Measurements from ENCODE around the gene MPHOSPH9. TPM values are rescaled to one million over a fixed set of nuclear protein-coding genes. Genes with fewer than 3 reads are reported as not detected.

The MPHOSPH9 gene
- total RNA-seq, 1 donor from 2014 or later: 27.2 TPM

GRCh38 chr12:123127182-123127495 lies 105.8 kb downstream of the MPHOSPH9 start:
- Mint-ChIP-seq H3K4me3 (ENCODE audit: unreplicated experiment) (no peak overlapping the region), H3K27ac (ENCODE audit: unreplicated experiment) (peak overlapping the region; percentile 96), H3K36me3 (ENCODE audit: low read depth) (no peaks in the 10 kb centered on the region), H3K4me1 (ENCODE audit: low read depth) (peaks cover 38% of the 10 kb centered on the region), H3K9me3 (ENCODE audit: low read depth) (no peaks in the 10 kb centered on the region), H3K27me3 (ENCODE audit: low read depth) (no peaks in the 10 kb centered on the region)
- DNase-seq (ENCODE audit: low spot score): no peak
- TF ChIP-seq, protein P1, sequence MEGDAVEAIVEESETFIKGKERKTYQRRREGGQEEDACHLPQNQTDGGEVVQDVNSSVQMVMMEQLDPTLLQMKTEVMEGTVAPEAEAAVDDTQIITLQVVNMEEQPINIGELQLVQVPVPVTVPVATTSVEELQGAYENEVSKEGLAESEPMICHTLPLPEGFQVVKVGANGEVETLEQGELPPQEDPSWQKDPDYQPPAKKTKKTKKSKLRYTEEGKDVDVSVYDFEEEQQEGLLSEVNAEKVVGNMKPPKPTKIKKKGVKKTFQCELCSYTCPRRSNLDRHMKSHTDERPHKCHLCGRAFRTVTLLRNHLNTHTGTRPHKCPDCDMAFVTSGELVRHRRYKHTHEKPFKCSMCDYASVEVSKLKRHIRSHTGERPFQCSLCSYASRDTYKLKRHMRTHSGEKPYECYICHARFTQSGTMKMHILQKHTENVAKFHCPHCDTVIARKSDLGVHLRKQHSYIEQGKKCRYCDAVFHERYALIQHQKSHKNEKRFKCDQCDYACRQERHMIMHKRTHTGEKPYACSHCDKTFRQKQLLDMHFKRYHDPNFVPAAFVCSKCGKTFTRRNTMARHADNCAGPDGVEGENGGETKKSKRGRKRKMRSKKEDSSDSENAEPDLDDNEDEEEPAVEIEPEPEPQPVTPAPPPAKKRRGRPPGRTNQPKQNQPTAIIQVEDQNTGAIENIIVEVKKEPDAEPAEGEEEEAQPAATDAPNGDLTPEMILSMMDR (IDR thresholded peaks at IDR 0.05): no peak

DNA sequence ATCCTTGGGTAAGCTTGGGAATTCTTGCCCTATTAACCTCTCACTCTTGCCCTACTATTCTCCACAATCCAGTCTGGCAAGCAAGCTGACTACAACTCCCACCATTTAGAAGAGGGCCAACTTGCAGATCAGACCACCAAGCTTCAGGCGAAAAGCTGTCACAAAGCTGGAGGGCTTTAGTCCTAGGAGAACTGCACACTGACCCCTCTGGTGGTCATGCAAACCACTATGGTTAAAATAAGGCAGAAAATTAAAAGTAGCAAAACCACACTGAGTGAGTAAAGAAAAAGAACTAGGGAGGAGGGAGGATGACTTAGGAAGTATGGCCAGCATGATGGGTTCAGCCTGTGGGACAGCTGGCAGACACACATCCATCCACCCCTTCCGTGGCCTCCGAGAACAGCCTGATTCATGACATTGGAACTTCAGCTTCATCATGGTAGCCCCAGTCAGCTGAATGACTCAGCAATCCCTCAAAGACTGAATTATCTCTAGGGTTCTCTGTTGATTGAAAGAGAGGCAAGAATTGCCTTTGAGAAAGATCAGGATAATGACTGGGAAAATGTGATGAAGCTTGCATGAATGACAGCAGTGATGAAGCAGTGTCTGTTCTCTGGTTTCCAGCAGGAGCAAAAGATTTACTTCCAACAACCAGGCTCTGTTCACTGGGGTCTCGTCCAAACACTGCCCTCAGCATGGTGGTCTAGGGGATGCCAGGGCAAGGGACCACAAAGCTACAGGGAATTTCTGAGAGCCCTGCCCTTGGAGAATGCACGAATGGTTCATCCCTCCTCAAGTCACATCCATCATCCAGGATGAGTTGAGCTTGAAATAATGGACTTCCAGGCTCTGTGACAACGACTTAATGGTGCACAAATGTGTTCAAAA lies 106.4 kb downstream of the MPHOSPH9 start:
- Mint-ChIP-seq H3K4me1 (ENCODE audit: low read depth) (peaks cover 36% of the 10 kb centered on the region), H3K27me3 (ENCODE audit: low read depth) (no peaks in the 10 kb centered on the region), H3K9me3 (ENCODE audit: low read depth) (no peaks in the 10 kb centered on the region), H3K27ac (ENCODE audit: unreplicated experiment) (peak overlapping the region; percentile 96), H3K36me3 (ENCODE audit: low read depth) (no peaks in the 10 kb centered on the region), H3K4me3 (ENCODE audit: unreplicated experiment) (no peak overlapping the region)
- DNase-seq (ENCODE audit: low spot score): no peak
- TF ChIP-seq, protein P1 (IDR thresholded peaks at IDR 0.05): peak; percentile 68

DNA sequence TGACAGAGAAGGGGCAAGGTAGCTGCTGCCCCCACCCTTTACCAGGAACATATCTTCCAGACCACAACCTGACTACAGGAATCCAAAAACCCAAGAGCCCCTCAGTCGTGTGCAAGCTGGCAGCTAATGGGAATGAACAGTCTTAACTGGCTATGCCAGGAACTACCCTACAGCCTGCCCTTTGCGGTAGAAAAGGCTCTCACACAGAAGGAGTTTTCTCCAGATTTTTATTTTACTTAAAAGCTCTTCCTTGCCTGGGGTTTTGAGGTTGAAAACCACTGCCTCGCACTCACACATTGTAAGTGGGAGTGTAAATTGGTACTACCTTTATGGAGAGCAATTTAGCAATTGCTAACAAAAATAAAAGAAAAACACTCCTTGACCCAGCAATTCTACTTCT lies 110.3 kb downstream of the MPHOSPH9 start:
- no peak for DNase-seq (ENCODE audit: low spot score)
- H3K27me3 Mint-ChIP-seq (ENCODE audit: low read depth): no peaks in the 10 kb centered on the region
- no peak overlapping the region for H3K4me3 Mint-ChIP-seq (ENCODE audit: unreplicated experiment)
- no peaks in the 10 kb centered on the region for H3K36me3 Mint-ChIP-seq (ENCODE audit: low read depth)
- TF ChIP-seq, protein P1 (IDR thresholded peaks at IDR 0.05): no peak
- H3K4me1 Mint-ChIP-seq (ENCODE audit: low read depth): peaks cover 21% of the 10 kb centered on the region
- H3K27ac Mint-ChIP-seq (ENCODE audit: unreplicated experiment): no peak overlapping the region
- no peaks in the 10 kb centered on the region for H3K9me3 Mint-ChIP-seq (ENCODE audit: low read depth)

- H3K4me1 Mint-ChIP-seq (ENCODE audit: low read depth): peaks cover 12% of the 10 kb centered on the region
- no peaks in the 10 kb centered on the region for H3K27me3 Mint-ChIP-seq (ENCODE audit: low read depth)
- no peak overlapping the region for H3K4me3 Mint-ChIP-seq (ENCODE audit: unreplicated experiment)
- H3K27ac Mint-ChIP-seq (ENCODE audit: unreplicated experiment): no peak overlapping the region
- no peaks in the 10 kb centered on the region for H3K36me3 Mint-ChIP-seq (ENCODE audit: low read depth)
- TF ChIP-seq, protein P1 (IDR thresholded peaks at IDR 0.05): no peak
- no peaks in the 10 kb centered on the region for H3K9me3 Mint-ChIP-seq (ENCODE audit: low read depth)
- DNase-seq (ENCODE audit: low spot score): no peak
Measured at GRCh38 chr12:123121670-123122069, 111.3 kb downstream of the MPHOSPH9 start.

- no peak overlapping the region for H3K27ac Mint-ChIP-seq (ENCODE audit: unreplicated experiment)
Measured at GRCh38 chr12:123120452-123121166, 112.3 kb downstream of the MPHOSPH9 start.

More at GRCh38 chr12:123120452-123121166, 112.3 kb downstream of the MPHOSPH9 start:
- TF ChIP-seq, protein P1 (IDR thresholded peaks at IDR 0.05): no peak
- Mint-ChIP-seq H3K4me1 (ENCODE audit: low read depth) (peaks cover 12% of the 10 kb centered on the region), H3K4me3 (ENCODE audit: unreplicated experiment) (no peak overlapping the region), H3K36me3 (ENCODE audit: low read depth) (no peaks in the 10 kb centered on the region), H3K27me3 (ENCODE audit: low read depth) (no peaks in the 10 kb centered on the region), H3K9me3 (ENCODE audit: low read depth) (no peaks in the 10 kb centered on the region)
- DNase-seq (ENCODE audit: low spot score): no peak
